Esophagus muscularis mucosa (tissue), 3 donors: ENCODE data around the gene PLIN3.
"Not testable (repeated sequence)": the region's sequence is repeated elsewhere in the genome, so short reads cannot be mapped to it uniquely, and the experiment has no call there.

ENCODE experiments used
- POLR2A ChIP-seq: fragments of 450-650 bp; IDR thresholded peaks from one replicate; pipeline ENCODE4 v1.6.1; 2017; ENCODE audit warnings: antibody characterized with exemption, moderate library complexity, mild to moderate bottlenecking, low read depth
- POLR2AphosphoS5 ChIP-seq, 2 donors: sonication (generic); formaldehyde crosslinking; IDR thresholded peaks; one replicate each; pipeline ENCODE4 v1.6.1; 2017; ENCODE audit warnings: antibody characterized with exemption in 2 of 2
- TF ChIP-seq, protein P1 (sequence below), 3 experiments: fragments of 200-600 bp in 2 of 3; fragments of 450-650 bp in 1 of 3; sonication (generic) in 2 of 3; IDR thresholded peaks; one replicate each; pipeline ENCODE4 v1.5.1; 2017 to 2019; ENCODE audit warnings: antibody characterized with exemption in 3 of 3, mild to moderate bottlenecking in 2 of 3, moderate library complexity in 1 of 3

DNA sequence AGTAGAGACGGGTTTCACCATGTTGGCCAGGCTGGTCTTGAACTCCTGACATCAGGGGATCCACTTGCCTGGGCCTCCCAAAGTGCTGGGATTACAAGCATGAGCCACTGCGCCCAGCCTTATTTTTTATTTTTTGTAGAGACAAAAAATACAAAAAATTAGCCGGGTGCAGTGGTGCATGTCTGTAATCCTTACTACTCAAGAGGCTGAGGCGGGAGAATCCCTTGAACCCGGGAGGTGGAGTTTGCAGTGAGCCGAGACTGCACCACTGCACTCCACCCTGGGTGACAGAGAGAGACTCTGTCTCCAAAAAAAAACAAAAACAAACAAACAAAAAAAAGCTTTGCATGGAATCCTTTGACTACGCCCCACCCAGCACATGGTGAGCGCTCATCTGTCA lies 14.0 kb downstream of the PLIN3 start:
- TF ChIP-seq, protein P1, sequence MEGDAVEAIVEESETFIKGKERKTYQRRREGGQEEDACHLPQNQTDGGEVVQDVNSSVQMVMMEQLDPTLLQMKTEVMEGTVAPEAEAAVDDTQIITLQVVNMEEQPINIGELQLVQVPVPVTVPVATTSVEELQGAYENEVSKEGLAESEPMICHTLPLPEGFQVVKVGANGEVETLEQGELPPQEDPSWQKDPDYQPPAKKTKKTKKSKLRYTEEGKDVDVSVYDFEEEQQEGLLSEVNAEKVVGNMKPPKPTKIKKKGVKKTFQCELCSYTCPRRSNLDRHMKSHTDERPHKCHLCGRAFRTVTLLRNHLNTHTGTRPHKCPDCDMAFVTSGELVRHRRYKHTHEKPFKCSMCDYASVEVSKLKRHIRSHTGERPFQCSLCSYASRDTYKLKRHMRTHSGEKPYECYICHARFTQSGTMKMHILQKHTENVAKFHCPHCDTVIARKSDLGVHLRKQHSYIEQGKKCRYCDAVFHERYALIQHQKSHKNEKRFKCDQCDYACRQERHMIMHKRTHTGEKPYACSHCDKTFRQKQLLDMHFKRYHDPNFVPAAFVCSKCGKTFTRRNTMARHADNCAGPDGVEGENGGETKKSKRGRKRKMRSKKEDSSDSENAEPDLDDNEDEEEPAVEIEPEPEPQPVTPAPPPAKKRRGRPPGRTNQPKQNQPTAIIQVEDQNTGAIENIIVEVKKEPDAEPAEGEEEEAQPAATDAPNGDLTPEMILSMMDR (IDR thresholded peaks at IDR 0.05): not testable (repeated sequence)
- not testable (repeated sequence) for TF ChIP-seq POLR2AphosphoS5 (IDR thresholded peaks at IDR 0.05); POLR2A
